A549 treated with AZD9567 at 1 μM for 4 hours (cell line): ENCODE data around the gene AHRR. TPM values are rescaled to one million over a fixed set of nuclear protein-coding genes. Genes with fewer than 3 reads are reported as not detected.

ENCODE experiments used
- total RNA-seq: library from RNA; stranded (reverse); fragments of 200-300 nt; extraction: Qiagen RNA extraction; gene quantifications from 5 replicates; pipeline ENCODE4 v1.2.3, GENCODE V29; 2022; ENCODE audit not compliant: insufficient read depth

Gene AHRR
- total RNA-seq = 3.3 to 4.5 TPM (median 4.1 TPM) in 5 replicates

DNA sequence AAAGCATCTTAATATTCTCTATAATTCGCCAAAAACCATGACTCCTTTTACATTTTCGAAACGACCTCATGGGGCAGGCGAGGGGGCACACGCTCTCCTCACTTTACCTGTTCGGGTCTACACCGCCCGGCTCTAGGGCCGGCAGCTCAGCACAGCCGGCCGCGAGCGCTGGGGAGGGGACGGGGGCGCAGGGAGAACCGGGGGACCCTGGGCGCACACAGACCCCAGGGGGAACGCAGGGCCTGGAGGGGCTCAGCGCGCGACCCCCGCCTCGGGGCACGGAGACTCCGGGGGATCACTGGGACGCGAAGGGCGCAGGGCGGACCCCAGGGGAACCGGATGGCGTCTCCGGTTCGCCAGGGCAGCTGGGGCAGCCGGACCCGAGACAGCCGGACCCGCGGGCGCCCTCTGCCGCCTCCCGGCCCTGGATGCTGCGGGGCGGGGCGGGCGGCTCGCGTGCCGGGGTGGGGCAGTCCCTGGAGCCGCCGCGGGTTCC is at the start of gene AHRR:
TSS of gene AHRR (plus strand) at position 485 of the 496 bp plus-strand sequence. CDS start 22,189 bp downstream, outside the sequence.

DNA sequence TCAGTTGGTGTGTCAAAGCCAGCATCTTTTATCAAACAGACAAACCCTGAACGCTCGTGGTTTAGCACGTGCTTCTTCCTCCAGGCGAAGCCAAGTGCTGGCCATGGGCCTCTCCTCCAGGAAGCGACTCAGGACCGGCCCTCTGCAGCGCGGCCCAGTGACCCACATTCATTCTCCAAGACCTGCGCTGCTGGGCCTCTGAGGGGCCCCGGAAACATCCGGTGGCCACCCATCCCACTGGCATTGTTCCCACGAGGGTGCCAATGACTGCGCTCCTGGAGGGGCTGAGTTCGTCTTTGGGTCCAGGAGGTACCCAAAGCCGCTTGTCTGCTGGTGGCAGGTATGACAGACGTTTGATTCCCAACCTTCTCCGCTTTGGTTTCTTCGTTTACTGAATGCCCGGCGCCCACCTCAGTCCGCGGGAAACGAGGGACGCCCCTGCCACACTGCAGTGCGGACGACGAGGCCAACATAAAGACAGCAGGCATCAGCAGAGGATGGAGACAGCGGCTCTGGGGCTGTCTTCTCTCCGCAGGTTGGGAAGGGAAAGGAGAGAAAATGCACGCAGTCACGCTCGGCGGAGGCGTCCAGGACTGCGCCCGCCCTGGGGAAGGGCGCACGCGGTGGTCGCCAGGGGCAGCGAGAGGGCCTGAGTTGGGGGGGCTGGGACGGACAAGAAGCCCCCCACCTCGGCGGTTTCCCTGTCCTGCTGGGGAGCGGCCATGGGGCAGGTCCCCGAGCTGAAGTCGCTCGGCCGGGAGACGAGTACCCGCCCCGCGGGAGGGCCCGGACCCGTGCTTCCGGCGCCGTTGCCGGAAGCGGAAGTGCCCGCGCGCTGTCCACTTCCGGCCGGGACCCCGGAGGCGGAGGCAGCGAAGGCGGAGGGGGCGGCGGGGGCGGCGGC is 121.1 kb downstream of the AHRR start, which contains the start of gene EXOC3:
TSS of gene EXOC3 (plus strand) at position 842 of the 904 bp plus-strand sequence. CDS start 3,030 bp downstream, outside the sequence.

Other genes starting within 250 kb of the AHRR start
- gene PLEKHG4B, start 229.5 kb upstream of the AHRR start, total RNA-seq = 0.89 to 1.3 TPM (median 1.2 TPM) in 4 of 5 replicates, not detected in the other
- gene LRRC14B, start 130.2 kb upstream of the AHRR start, total RNA-seq = not detected in 5 replicates
- gene CCDC127, start 103.6 kb upstream of the AHRR start, total RNA-seq = 4.6 to 6.7 TPM (median 6.5 TPM) in 5 replicates
- gene SDHA, start 103.4 kb upstream of the AHRR start, total RNA-seq = 122 to 131 TPM (median 127 TPM) in 5 replicates
- 168 to 199 TPM (median 195 TPM) in 5 replicates for gene PDCD6, start 50.1 kb upstream of the AHRR start, total RNA-seq
- 29.4 to 32.5 TPM (median 32.1 TPM) in 5 replicates for gene EXOC3, start 121.5 kb downstream of the AHRR start, total RNA-seq
- gene SLC9A3, start 202.7 kb downstream of the AHRR start, total RNA-seq = 1.2 to 2.4 TPM (median 2.3 TPM) in 5 replicates